ENCODE data around the gene RERE.

Gene RERE

DNA sequence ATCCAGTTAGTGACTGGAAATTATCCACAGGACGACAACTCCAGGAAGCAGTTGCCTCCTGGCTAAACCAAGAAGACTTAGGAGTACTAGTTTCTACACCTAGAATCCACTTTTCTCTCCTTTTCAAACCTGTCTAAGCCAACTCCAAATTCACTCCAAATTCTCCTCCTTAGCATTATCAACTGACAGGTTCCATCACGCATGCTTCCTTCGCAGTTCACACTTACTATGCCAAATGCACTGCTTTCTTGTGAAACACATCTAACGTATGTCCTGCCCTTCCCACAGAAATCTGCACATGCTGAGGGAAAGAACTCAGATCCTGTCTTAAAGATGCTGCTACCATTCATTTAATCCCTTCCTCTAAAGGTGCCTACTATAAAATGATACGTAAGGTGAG, 225.9 kb downstream of the RERE start:
- in situ Hi-C loops (cut with HindIII; ENCODE audit: low pct_unique_long_range_greater_than_20kb, low sequenced_read_pairs) = no loop called here

DNA sequence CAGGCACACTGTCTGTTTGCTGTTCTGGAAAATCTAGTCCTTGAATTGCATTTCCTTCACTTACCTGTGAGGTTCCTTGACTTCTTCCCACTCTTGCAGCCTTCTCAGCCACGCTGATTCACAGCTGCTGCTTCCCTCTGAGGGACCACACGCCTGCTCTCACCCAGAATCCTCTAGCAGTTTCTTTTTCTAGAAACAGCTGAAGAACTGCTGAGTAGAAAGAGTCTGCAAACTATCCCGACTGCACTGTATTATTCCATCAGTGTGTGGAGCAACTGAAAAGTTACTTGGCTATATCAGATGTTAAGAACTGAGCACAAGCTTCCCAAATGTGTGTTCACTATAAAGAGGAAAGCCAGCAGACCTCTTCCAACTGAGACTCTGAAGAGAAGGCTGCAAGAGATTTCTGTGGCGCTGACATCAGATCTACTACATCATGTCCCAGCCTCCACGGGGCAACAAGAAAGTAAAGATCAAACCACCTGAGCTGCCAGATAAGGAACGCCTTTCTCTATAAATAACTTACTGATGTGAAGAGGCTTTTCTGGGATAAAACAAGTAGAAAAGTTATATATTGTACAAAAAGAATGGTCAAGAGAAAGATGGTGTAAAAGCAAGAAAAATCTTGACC, 226.6 kb downstream of the RERE start:
- no peak for DNase-seq (ENCODE audit: low read depth in 1 of 2, low spot score in 1 of 2)
- in situ Hi-C loops (cut with HindIII; ENCODE audit: low pct_unique_long_range_greater_than_20kb, low sequenced_read_pairs) = no loop called here
- TF ChIP-seq JUND (IDR thresholded peaks at IDR 0.05; ENCODE audit: low read depth) = no peak

More for the DNA sequence above, 225.9 kb downstream of the RERE start:
- no peak for DNase-seq (ENCODE audit: low read depth in 1 of 2, low spot score in 1 of 2)
- TF ChIP-seq JUND (IDR thresholded peaks at IDR 0.05; ENCODE audit: low read depth) = no peak

DNA sequence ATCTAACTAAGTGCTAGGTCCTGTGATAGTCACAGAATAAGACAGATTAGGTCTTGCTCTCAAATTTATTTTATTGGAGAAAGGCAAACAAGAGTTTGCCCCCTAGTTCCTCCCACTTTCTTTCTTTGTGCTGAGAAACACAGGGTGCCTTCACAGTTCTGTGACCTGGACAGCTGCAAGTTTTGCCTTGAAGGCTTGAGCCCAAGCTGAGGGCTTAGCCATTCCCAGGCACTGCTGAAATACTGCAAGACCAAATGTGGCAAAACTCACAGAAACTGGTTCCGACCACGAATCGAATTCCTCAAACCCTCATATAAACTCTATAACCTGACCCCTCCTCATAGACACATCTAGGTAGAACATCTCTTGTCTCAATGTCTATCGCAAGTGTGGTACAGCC, 227.9 kb downstream of the RERE start:
- DNase-seq (ENCODE audit: low read depth in 1 of 2, low spot score in 1 of 2) = no peak
- TF ChIP-seq JUND (IDR thresholded peaks at IDR 0.05; ENCODE audit: low read depth) = no peak
- in situ Hi-C loops (cut with HindIII; ENCODE audit: low pct_unique_long_range_greater_than_20kb, low sequenced_read_pairs) = no loop called here

DNA sequence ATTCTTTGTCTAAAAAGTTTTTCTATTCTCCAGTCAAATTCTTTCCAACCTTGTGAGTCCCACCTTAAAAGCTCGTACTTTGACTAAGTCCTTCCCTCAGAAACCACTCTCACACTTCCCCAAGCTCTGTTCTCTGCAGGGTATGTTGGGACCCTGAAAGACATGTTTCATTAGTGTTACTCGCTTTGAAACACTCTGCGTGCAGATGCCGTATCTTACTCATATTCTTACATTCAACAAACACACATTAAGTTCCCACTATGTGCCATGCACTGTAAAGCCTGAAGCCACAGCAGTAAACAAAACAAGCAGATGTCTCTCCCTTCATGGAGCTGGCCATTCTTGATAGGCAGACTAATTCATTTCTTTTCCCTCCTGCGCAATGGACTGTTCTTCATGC, 229.7 kb downstream of the RERE start:
- TF ChIP-seq JUND (IDR thresholded peaks at IDR 0.05; ENCODE audit: low read depth) = no peak
- DNase-seq (ENCODE audit: low read depth in 1 of 2, low spot score in 1 of 2) = no peak
- in situ Hi-C loops (cut with HindIII; ENCODE audit: low pct_unique_long_range_greater_than_20kb, low sequenced_read_pairs) = no loop called here

DNA sequence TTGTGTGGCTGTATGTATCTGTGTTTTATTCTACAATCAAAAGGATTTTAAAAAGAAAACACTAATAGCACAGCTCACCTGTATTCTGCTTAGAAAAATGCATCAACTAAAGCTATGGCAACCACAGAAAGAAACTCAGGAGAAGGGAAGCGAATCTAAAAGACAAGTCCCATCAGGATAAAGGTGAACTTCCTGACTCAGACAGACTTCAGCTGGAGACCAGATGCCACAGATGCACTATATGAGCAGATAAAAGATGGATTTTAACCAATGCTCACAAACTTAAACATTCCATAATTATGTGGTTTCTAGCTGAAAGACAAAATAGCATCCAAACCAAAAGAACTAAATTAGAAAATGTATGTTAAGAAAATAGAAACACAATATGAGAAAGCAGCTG, 231.0 kb downstream of the RERE start:
- in situ Hi-C loops (cut with HindIII; ENCODE audit: low pct_unique_long_range_greater_than_20kb, low sequenced_read_pairs) = no loop called here
- DNase-seq (ENCODE audit: low read depth in 1 of 2, low spot score in 1 of 2) = no peak

DNA sequence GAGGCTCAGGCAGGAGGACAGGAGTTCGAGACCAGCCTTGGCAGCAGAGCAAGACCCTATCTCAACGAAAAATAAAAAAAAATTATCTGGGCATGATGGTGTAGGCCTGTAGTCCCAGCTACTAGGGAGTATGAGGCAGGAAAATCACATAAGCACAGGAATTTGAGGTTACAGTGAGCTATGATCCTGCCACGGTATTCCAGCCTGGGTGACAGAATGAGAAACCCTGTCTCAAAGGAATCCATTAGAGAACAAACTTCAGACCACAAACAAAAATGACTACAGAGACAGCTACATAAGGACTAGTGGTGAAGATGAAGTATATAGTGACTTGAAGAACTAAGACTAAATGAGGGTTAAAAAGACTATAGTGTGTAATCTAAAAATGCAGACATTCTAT, 233.1 kb downstream of the RERE start:
- no peak for DNase-seq (ENCODE audit: low read depth in 1 of 2, low spot score in 1 of 2)
- no peak for TF ChIP-seq JUND (IDR thresholded peaks at IDR 0.05; ENCODE audit: low read depth)
- in situ Hi-C loops (cut with HindIII; ENCODE audit: low pct_unique_long_range_greater_than_20kb, low sequenced_read_pairs) = no loop called here

More for the DNA sequence above, 231.0 kb downstream of the RERE start:
- no peak for TF ChIP-seq JUND (IDR thresholded peaks at IDR 0.05; ENCODE audit: low read depth)

DNA sequence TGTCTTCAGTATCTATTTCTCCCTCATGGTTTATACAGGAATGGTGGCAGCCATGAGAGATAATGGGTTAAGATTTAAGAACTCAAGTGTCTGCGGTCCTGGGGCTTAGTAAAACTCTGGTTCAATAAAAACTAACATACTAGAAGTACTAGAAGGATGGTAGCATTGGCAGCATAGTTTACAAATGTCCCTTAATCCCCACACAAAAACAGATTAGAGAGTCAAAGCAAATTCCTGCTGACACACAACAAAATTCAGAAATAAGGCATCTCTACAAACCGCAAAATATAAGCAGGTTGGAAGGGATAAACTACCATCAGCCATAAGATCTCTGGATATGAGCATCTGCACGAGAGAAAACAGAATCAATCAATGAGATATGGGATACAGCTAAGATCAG, 234.4 kb downstream of the RERE start:
- in situ Hi-C loops (cut with HindIII; ENCODE audit: low pct_unique_long_range_greater_than_20kb, low sequenced_read_pairs) = no loop called here
- DNase-seq (ENCODE audit: low read depth in 1 of 2, low spot score in 1 of 2) = no peak
- no peak for TF ChIP-seq JUND (IDR thresholded peaks at IDR 0.05; ENCODE audit: low read depth)

DNA sequence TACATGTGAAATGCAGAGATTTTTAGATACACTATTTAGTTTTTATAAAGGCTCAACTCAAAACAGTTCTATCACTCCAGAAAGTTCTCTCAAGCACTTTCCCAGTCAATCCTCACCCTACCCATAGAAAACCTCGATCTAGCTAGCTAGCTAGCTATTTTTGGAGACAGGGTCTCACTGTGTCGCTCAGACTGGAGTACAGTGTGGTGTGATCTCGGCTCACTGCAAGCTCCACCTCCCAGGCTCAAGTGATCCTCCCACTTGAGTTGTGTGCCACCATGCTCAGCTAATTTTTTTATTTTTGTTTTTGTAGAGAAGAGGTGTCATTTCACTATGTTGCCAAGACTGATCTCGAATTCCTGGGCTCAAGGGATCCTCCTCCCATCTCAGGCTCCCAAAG, 236.9 kb downstream of the RERE start:
- no peak for DNase-seq (ENCODE audit: low read depth in 1 of 2, low spot score in 1 of 2)
- in situ Hi-C loops (cut with HindIII; ENCODE audit: low pct_unique_long_range_greater_than_20kb, low sequenced_read_pairs) = no loop called here
- TF ChIP-seq JUND (IDR thresholded peaks at IDR 0.05; ENCODE audit: low read depth) = no peak

DNA sequence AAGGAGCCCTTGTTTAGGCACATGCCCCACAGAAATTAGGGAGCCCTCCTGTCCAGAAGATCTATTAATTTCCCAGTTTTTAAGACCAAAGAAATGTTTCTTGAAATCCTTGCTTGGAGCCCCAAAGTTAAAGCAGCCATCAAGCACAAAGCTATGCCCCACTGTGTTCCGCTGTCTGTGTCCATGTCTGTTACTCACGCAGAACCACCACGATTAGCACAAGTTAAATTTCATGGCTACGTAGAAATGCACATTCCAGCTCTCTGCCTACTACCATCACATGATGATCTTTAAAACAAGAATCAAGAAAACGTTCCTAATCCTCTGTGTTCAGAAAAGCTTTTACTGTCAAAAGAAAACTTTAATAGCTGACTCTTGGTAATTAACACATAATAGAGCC, 238.5 kb downstream of the RERE start:
- TF ChIP-seq JUND (IDR thresholded peaks at IDR 0.05; ENCODE audit: low read depth) = no peak
- DNase-seq (ENCODE audit: low read depth in 1 of 2, low spot score in 1 of 2) = no peak
- in situ Hi-C loops (cut with HindIII; ENCODE audit: low pct_unique_long_range_greater_than_20kb, low sequenced_read_pairs) = no loop called here

DNA sequence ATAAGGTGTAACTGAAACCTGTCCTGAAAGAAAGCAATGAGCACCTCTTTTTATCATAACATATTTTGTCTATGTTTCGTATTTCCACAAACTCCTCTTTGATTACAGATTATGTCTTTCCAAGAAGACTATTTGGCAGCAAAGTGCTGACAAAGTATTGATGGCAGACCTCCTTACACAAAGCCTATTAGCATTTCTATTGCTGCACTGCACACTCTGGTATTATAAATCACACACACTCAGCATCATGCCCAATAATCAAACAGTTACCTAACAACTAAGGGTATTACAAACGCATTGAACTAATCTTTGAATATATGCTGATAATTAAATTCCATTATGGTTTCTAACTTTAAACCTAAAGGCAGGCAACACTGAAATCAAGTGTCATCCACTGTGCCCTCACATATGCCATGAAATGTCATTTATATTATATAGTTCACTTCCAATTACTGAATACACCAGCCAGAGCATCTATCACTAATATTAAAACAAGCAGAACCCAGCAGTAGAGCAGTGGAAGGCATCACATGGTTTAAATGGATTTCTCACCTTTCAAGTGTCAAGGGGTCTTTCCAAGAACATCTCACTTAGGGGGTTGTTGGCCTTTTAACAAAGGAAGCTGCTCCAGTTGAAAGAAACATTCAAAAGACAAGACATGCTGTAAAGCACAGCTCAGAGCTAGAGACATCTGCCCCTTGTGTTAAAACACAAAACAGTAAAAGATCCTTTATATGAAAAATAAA, 239.1 kb downstream of the RERE start:
- TF ChIP-seq JUND (IDR thresholded peaks at IDR 0.05; ENCODE audit: low read depth) = no peak
- DNase-seq (ENCODE audit: low read depth in 1 of 2, low spot score in 1 of 2) = no peak
- in situ Hi-C loops (cut with HindIII; ENCODE audit: low pct_unique_long_range_greater_than_20kb, low sequenced_read_pairs) = no loop called here

DNA sequence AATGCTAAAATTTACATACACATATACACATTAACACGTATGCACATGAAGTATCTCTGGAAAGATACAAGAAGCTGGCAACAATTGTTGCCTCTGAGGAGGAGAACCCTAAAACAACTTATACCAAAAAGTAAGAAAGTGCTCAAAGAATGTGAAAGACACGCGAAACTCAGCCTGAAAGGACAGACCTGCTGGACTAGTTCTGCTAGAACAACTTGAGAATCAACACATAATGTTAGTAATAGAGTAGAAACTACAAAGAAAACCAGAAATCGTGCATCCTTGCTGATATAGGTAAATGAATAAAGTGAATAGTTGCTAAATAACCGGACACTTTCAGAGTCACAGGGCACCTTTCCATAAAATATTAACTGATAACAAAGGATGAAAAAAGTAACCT, 242.5 kb downstream of the RERE start:
- peak in 1 of 2 experiments; percentile 32 for DNase-seq (ENCODE audit: low read depth in 1 of 2, low spot score in 1 of 2)
- TF ChIP-seq JUND (IDR thresholded peaks at IDR 0.05; ENCODE audit: low read depth) = no peak
- in situ Hi-C loops (cut with HindIII; ENCODE audit: low pct_unique_long_range_greater_than_20kb, low sequenced_read_pairs) = no loop called here

DNA sequence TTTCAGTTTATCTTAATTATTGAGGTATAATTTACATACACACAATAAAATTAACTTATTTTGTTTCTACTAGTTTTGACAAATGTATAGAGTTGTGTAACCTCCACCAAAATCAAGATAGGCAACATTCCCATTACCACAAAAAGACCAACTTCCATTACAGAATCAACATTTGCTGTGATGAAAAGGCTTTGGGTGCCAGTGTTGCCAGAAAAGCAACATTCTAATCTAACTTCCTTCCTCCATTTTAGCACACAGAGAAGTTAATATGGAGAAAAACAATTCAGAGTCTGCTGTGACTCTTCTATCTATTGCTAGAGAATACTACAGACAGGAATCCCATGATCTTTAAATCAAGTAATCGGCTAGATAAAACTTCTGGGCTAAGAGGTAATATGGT, 245.3 kb downstream of the RERE start:
- TF ChIP-seq JUND (IDR thresholded peaks at IDR 0.05; ENCODE audit: low read depth) = no peak
- in situ Hi-C loops (cut with HindIII; ENCODE audit: low pct_unique_long_range_greater_than_20kb, low sequenced_read_pairs) = no loop called here
- peak in 1 of 2 experiments; percentile 7 for DNase-seq (ENCODE audit: low read depth in 1 of 2, low spot score in 1 of 2)

DNA sequence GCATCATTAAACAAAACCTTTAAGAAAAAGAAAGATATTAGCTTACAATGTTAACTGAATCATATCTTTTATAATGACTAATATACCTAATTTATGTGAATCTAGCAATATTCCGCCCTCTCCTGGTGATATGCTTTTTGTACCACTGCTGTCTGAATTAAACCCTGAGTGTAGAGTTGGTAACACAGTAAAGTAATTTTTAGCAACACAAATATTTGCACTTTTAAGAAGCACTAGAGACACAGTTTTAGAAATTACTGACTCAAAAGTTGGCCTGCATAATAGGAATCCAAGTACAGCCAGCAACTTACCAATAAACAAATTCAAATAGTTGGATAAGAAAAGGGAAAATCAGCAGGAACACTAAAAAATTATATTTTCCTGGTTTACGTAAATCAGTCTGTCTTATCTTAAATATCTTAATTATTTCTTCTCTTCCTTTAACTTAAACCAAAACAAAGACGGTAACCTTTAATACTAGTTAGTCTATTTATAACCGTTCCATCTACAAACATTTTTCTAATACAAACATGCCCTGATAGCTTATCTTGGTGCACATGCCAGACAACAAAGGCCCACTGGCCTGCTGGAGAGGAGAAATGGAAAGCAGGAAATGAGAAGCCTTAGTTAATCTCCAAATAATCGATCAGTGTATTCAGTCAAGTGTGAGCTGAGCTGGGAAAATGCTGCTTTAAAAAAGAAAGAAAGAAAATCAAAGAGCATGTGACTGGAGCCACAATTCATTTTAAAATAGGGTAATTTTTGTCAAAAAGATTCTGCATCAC, 246.0 kb downstream of the RERE start:
- no peak for DNase-seq (ENCODE audit: low read depth in 1 of 2, low spot score in 1 of 2)
- in situ Hi-C loops (cut with HindIII; ENCODE audit: low pct_unique_long_range_greater_than_20kb, low sequenced_read_pairs) = no loop called here
- no peak for TF ChIP-seq JUND (IDR thresholded peaks at IDR 0.05; ENCODE audit: low read depth)
